HG03442 (cell line): ENCODE measurements around the gene GPR132.
"Not testable (repeated sequence)": the region's sequence is repeated elsewhere in the genome, so short reads cannot be mapped to it uniquely, and the experiment has no call there.

Experiments used
- ATAC-seq: cut with Tn5 transposase; IDR thresholded peaks from one replicate; pipeline ENCODE4 v1.9.1; 2021; ENCODE audit warnings: mild to moderate bottlenecking, moderate library complexity; ENCODE audit not compliant: unreplicated experiment

GPR132 gene

GRCh38 chr14:105091517-105092170 lies 26.4 kb upstream of the GPR132 start:
- ATAC-seq = no peak

DNA sequence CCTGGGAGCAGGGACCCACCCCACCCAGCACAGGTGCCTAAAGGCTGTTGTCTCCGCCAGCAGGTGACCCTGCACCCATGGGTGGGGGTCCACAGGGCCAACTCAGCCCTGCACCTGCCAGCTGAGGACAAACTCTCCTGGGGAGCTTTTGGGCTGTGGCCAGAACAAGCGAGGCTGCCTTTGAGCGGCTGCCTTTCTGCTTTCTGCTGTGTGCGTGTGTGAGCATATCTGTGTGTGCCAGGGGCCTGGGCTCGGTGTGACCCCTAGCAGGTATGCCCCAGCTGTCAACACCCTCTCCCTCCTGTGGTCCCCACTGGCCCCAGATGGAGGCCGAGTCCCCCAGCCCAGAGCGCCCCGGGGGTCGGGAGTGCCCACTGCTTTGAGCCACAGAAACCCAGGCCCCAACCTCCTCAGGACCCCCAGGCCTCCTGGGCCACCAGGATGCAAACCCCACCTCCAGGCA lies 25.9 kb upstream of the GPR132 start:
- ATAC-seq = no peak

DNA sequence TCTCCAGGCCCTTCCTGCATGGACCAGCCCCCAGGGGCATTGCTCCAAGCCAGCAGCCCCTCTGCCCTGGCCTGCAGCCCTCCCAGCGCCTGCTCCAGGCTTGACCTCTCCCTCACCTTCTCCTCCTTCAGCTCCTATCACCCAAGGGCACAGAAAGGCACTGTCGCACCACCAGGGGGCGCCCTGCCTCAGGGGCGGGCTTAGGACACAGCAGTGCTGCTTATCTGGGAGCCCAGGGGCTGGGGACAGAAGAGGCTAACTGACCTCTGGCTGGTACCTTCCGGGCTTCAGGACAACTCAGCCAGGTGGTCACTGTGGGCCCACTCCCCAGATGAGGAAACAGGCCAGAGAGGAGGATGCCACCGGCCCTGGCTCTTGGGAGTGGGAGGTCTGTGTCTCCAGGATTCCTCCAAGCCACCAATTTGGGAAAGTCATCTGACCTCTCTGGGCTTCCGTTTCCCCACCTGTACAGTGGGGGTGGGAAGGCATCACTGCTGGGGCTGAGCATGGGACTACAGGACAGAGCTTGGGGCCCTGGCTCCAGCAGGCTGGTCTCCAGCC lies 25.3 kb upstream of the GPR132 start:
- ATAC-seq = peak; percentile 34

- ATAC-seq = no peak
Observed at GRCh38 chr14:105089746-105090492, 24.7 kb upstream of the GPR132 start.

DNA sequence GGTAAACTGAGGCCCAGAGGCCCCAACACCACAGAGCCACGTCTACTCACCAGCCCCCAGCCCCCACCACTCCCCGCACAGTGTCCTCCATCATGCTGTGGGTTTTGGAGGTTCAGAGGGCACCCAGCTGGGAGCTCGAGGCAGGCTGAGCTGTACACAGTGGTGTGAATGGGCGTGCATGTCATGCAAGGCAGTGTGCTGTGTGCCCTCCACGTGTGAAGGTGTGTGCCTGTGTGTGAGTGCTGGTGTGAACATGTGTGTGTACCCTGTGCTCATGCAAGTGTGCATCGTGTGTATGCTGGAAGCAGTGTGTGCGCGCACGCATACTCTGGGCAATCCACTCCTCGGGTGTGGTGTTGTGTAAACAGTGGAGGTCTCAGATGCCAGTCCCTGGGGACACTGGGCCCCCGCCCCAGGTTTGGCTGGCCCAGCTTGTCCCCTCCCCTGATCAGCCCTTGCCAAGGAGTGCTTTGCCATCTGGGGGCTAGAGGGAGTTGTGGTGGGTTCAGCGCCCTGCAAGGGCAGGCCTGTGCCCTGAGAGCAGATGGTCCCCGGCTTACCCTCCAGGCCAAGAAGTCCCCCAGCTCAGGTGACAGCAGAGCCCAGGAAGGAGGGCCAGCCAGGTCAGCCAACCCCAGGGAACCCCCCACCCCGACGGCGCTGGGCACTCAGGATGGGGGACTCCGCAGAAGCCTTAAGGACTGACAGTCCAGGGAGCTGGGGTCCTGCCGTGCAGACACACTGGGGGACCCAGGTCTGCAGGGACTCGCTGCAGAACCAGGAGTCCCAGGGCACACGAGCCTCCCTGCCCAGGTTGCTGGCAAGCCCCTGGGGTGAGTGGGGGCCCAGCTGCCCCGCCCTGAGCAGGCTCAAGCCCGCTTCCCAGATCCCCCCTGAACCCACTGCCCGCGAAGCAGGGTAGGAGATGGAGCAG lies 23.8 kb upstream of the GPR132 start:
- no peak for ATAC-seq

DNA sequence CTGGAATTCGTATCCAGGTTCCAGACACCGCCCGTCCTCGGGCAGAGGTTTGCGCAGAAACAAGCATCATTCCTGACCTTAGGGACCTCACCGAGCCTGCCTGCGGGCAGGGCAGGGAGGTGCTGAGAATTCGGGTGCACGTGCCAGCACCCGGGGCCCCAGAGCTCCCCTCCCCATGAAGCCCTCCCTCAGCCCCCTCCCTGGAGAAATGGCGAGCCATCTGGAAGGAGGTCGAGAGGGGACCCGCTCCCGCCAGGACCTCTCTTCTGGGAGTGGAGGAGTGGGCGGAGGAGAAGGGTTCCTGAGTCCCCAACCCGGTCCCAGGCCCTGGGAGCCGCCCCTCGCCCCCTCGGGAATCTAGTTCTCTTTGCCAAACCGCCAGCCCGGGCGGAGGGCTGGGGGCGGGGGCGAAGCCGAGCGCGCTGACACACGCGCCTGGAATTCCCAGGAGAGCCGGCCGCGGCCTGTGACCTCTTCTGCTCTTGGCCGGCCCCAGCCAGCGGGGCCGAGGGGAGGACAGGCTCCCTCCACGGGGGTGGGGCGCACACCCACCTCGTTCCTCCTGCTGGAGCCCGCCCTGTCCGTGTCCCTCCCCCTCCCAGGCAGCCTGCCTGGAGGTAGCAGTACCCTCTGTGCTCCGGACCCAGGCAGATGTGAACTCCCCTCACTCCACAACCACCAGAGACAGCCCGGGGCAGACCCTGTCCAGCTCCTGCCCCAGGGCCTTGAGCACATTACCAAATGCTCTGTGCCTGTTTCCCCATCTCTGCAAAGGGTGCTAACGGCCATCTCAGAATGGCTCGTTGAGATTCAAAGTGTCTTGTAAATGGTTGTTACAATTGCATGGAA lies 23.0 kb upstream of the GPR132 start:
- ATAC-seq = no peak

GRCh38 chr14:105087308-105087962 lies 22.2 kb upstream of the GPR132 start:
- no peak for ATAC-seq

GRCh38 chr14:105086833-105087307 lies 21.6 kb upstream of the GPR132 start:
- ATAC-seq = peak; percentile 47

DNA sequence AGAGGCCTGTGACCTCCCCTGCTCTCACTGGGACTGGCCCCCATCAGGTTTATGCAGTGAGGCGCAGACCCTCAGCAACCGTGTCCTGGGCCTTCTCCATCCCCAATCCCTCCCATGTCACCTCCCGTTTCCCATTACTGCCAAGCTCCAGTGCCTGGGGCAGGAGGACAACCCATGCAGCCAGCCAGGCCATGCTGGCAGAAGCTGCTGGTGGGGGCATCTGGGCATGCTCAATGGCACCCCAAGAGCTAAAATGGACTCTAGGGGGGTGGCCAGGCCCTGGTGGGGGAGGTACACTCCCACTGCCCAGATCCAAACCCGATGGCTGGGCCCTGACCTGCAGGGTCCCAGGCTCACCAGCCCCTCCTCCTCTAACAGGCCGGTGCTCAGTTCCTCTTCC lies 20.5 kb upstream of the GPR132 start:
- ATAC-seq = no peak

GRCh38 chr14:105084741-105085571 lies 19.7 kb upstream of the GPR132 start:
- ATAC-seq = no peak

- no peak for ATAC-seq
Observed at GRCh38 chr14:105083926-105084685, 18.9 kb upstream of the GPR132 start.

GRCh38 chr14:105082703-105083102 lies 17.5 kb upstream of the GPR132 start:
- no peak for ATAC-seq

DNA sequence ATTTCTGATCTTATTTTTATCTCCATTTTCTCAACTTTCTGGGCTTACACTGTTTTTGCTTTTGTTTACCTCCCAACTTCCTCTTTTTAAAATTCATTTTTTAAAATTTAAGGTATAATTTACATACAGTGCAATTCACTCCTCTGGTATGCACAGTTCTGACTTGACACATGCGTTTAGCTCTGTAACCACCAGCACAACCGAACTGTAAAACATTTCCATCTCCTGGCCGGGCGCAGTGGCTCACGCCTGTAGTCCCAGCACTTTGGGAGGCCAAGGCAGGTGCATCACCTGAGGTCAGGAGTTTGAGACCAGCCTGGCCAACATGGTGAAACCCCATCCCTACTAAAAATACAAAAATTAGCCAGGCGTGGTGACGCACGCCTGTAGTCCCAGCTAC lies 16.2 kb upstream of the GPR132 start:
- ATAC-seq = not testable (repeated sequence)

DNA sequence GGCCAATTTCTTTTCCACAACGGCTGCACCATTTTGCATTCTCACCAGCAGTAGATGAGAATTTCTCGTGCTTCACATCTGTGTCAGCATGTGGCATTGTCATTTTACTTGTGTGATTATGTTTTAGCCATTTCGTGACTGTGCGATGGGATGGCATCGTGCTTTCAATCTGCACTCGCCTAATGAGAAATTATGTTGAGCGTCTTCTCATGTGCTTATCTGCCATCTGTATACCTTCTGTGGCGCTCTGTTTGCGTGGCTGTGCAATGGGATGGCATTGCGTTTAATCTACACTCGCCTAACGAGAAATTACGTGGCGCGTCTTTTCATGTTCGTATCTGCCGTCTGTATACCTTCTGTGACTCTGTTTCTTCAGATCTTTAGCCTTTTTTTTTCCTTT lies 14.9 kb upstream of the GPR132 start:
- no peak for ATAC-seq

DNA sequence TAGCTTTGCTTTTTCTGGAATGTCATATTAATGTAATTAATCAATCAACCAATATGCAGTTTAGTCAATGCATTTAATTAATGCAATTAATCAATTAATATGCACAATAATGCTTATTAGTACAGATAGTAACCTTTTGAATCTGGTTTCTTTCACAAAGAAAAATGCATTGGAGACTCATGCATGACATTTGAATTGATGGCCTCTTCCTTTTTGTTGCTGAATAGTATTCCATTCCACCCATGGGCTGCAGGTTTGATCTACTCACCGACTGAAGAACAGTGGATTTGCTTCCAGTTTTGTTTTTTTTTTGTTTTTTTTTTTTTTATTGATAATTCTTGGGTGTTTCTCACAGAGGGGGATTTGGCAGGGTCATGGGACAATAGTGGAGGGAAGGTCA lies 13.1 kb upstream of the GPR132 start:
- ATAC-seq = no peak

DNA sequence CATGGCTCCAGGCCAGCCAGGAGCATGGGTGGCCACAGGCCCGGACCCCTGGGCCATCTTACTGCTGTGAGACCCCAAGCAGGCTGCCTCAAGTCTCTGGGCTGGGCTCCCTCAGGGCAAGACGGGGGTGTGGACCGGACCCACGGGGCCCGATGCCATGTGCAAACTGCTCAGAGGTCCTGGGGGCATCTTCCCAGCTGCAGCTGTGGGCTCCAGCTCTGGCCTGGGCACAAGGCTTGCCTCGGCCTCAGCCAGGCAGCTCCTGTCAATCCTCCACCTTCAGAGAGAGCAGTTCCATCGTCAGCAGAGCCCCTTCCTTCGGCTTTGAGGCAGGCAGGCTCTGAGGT lies 12.4 kb upstream of the GPR132 start:
- no peak for ATAC-seq

DNA sequence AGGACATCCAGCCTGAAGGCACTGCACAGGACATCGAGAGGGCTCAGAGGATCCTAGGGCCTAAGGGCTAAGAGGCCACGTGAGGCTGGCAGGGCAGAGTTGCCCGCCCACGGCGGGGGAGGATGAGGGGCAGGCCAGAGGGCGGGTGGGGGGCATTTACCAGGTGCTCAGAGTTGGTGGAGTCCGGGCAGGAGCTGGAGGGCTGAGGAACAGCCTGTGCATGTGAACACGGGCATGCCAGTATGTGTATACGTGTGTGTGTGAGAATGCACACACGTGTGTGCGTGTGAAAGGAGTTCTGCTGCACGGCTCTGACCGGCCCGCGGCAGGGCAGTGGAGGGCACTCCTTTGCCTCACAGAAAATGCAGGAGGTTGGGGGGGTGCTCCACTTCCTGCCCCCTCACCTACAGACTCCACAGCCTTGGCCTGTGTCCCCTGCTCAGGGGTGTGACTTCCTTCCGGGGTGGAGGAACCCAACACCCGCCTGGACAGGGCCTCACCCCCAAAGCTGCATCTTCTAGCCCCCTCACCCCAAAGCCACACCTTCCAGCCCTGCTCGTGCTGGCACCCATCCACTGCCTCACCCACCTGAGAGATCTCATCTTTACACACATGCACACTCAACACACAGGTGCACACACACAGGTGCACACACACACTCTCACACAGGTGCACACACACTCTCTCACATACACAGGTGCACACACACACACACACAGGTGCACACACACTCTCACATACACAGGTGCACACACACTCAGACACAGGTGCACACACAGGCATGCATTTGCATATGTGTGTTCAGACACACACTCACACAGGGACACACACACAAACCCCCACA lies 11.8 kb upstream of the GPR132 start:
- ATAC-seq = no peak
